ENCODE data around the gene UTP18. TPM values are rescaled to one million over a fixed set of nuclear protein-coding genes. Genes with fewer than 3 reads are reported as not detected.
A peak's percentile ranks its signal among the peaks of the same experiment; 100 is the strongest.

Gene UTP18
- total and polyA plus RNA-seq, 10 of the 15 experiments (the other 5 are each of a cell fraction or from before 2014, with no cell fraction given), result 31.0 to 111 (median 58.8) TPM

GRCh38 chr17:51228161-51228560 lies 32.2 kb upstream of the UTP18 start (continued):
- no peak for TF ChIP-seq MYC (IDR thresholded peaks at IDR 0.05; ENCODE audit: insufficient read depth, insufficient read length, insufficient replicate concordance, low read length, severe bottlenecking)

GRCh38 chr17:51229889-51230288 lies 30.5 kb upstream of the UTP18 start:
- TF ChIP-seq SP1 (IDR thresholded peaks at IDR 0.05; ENCODE audit: low read depth, low read length) (no peak), E2F4 (IDR thresholded peaks at IDR 0.05; ENCODE audit: low read depth, low read length) (no peak), ZNF207 (IDR thresholded peaks at IDR 0.05; ENCODE audit: borderline replicate concordance) (no peak)
- DNase-seq (ENCODE audit: low read depth, low spot score) (no peak), ATAC-seq (no peak; the same call in 2 of the 3 replicates), FAIRE-seq (no peak)
- peaks cover 7% of the 10 kb centered on the region for H3K4me1 ChIP-seq (ENCODE audit: control insufficient read depth, insufficient read depth, low read length)
- H3K79me2 ChIP-seq (ENCODE audit: control insufficient read depth, insufficient read depth, low read length), result peaks cover 23% of the 10 kb centered on the region
- H3K9me3 ChIP-seq (replicated peaks; ENCODE audit: control insufficient read depth, insufficient read depth, low read length), result no peaks in the 10 kb centered on the region
- POLR2A ChIA-PET, result no interaction called here
- in situ Hi-C loops (cut with MboI) (no loop called here), intact Hi-C loops (cut with micrococcal nuclease; ENCODE audit: unreplicated experiment) (no loop called here)
- no TSS peak for BruUV-seq (replicated peaks)
- CTCF ChIA-PET, result interaction anchor here (0.8 to 1.0 kb wide), 2 partner anchors 21 to 77 kb away, joined by 3 read pairs; no protein-coding TSS in a partner anchor
- SMC1A ChIA-PET (ENCODE audit: uncharacterized antibody, unreplicated experiment), result no interaction called here
- no peak overlapping the region for H2AFZ ChIP-seq (ENCODE audit: control insufficient read depth, low read depth, low read length)
- H3K36me3 ChIP-seq (ENCODE audit: control insufficient read depth in 2 of 2, insufficient read depth in 2 of 2, low read length in 1 of 2), result peaks cover 0 to 3% of the 10 kb centered on the region in 2 experiments; a peak in 1 of 4 replicates
- no peaks in the 10 kb centered on the region for H4K20me1 ChIP-seq (ENCODE audit: control insufficient read depth, insufficient read depth)
- H3K27me3 ChIP-seq (replicated peaks in 1 of 2; ENCODE audit: control insufficient read depth in 2 of 2, insufficient read depth in 2 of 2, low read length in 1 of 2), result no peaks in the 10 kb centered on the region
- H3K4me2 ChIP-seq (ENCODE audit: control insufficient read depth, insufficient read depth), result no peak overlapping the region
- H3K27ac ChIP-seq (ENCODE audit: control insufficient read depth, insufficient read depth), result peak overlapping the region; percentile 6; the same call in 1 of the 2 replicates
- RAD21 ChIA-PET (ENCODE audit: unreplicated experiment), result interaction anchor here (1.2 kb wide), 1 partner anchor 9 kb away, joined by 4 read pairs; no protein-coding TSS in a partner anchor
- no peak overlapping the region for H3K4me3 ChIP-seq
- 100% methylated on average over 3 of the region's 3 CpGs for WGBS (ENCODE audit: insufficient coverage, insufficient replicate concordance, low lambda C conversion rate, missing lambda C conversion rate)
- H3K9ac ChIP-seq (ENCODE audit: control insufficient read depth, insufficient read depth, low read length), result no peak overlapping the region

Measured in GM12878 (cell line).